Articular chondrocyte of knee joint (primary cell): Measurements from ENCODE around the gene INPP5F. TPM values are rescaled to one million over a fixed set of nuclear protein-coding genes. Genes with fewer than 3 reads are reported as not detected.

ENCODE experiments used
- small RNA-seq: library from RNA; depleted of rRNA; stranded (forward); fragments of <200 nt; gene quantifications from one replicate; pipeline ENCODE3, GENCODE V24; 2012
- total RNA-seq: library from RNA; depleted of rRNA; stranded (reverse); fragments of >200 nt; gene quantifications from 2 replicates; pipeline ENCODE4 v1.2.3, GENCODE V29; 2012

INPP5F gene
- 11.9 and 13.3 TPM in 2 replicates for total RNA-seq

GRCh38 chr10:119725828-119726675 is at the start of gene INPP5F:
TSS of gene INPP5F (plus strand) at chr10:119726050. CDS start at chr10:119726263, 213 bp downstream.

GRCh38 chr10:119872610-119872859 is 146.7 kb downstream of the INPP5F start, which contains the start of gene MCMBP:
TSS of gene MCMBP (minus strand) at chr10:119872843. CDS start at chr10:119872584, 259 bp downstream.

Small RNAs within 50 kb of the gene (small RNA-seq; reads per million reads assigned to genes)
- gene RN7SL846P = not detected

Other genes with a start within 250 kb of the INPP5F start
- gene RGS10, start 183.3 kb upstream of the INPP5F start, total RNA-seq = 32.3 and 32.7 TPM in 2 replicates
- 58.5 and 60.2 TPM in 2 replicates for gene TIAL1, start 129.1 kb upstream of the INPP5F start, total RNA-seq
- 14.5 and 15.7 TPM in 2 replicates for gene BAG3, start 74.7 kb upstream of the INPP5F start, total RNA-seq
- gene MCMBP, start 146.8 kb downstream of the INPP5F start, total RNA-seq = 48.0 and 49.1 TPM in 2 replicates
- 39.7 and 41.0 TPM in 2 replicates for gene SEC23IP, start 166.7 kb downstream of the INPP5F start, total RNA-seq